GM12801 (cell line): Measurements from ENCODE around the gene GPR15LG.

Source experiments
- TF ChIP-seq, protein P1 (sequence below): IDR thresholded peaks from one replicate; pipeline ENCODE4 v1.5.1; 2011; ENCODE audit warnings: control low read depth; ENCODE audit not compliant: insufficient read length; ENCODE audit errors: extremely low read depth

Gene GPR15LG

DNA sequence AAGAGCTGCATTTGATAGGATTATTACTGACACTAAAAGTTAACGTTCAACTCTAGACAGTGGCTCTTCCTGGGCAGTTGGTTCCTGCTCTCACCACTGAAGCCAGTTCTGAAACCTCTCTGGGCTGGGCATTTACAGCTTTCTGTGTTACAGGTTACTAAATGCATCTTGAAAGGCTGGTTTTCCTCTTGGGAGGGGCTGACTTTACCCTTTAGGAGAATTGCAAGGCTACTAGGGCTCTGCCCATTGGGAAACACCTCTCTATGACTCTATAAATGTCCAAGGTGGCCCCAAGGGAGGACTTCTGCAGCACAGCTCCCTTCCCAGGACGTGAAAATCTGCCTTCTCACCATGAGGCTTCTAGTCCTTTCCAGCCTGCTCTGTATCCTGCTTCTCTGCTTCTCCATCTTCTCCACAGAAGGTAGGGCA, at the start of gene GPR15LG:
GPR15LG (plus strand) TSS at position 301 of the 429 bp plus-strand sequence; CDS start at position 352, 51 bp downstream.
- TF ChIP-seq, protein P1, sequence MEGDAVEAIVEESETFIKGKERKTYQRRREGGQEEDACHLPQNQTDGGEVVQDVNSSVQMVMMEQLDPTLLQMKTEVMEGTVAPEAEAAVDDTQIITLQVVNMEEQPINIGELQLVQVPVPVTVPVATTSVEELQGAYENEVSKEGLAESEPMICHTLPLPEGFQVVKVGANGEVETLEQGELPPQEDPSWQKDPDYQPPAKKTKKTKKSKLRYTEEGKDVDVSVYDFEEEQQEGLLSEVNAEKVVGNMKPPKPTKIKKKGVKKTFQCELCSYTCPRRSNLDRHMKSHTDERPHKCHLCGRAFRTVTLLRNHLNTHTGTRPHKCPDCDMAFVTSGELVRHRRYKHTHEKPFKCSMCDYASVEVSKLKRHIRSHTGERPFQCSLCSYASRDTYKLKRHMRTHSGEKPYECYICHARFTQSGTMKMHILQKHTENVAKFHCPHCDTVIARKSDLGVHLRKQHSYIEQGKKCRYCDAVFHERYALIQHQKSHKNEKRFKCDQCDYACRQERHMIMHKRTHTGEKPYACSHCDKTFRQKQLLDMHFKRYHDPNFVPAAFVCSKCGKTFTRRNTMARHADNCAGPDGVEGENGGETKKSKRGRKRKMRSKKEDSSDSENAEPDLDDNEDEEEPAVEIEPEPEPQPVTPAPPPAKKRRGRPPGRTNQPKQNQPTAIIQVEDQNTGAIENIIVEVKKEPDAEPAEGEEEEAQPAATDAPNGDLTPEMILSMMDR, result no peak

DNA sequence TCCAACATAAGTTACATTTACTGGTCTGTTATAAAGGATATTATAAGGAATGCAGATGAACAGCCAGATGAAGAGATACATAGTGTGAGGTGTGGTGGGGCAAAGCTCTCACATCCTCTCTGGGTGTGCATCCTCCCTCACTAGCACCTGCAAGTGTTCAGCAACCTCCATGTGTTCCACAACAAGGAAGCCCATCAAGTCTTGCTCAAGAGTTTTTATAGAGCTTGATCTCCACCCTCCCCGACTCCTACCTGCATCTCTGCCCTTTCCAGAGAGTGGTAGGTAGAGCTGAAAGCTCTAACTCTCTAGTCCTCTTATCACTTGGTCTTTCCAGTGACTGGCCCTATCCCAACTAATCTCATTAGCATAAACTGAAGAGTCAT, 46.8 kb upstream of the GPR15LG start:
- TF ChIP-seq, protein P1, result no peak

DNA sequence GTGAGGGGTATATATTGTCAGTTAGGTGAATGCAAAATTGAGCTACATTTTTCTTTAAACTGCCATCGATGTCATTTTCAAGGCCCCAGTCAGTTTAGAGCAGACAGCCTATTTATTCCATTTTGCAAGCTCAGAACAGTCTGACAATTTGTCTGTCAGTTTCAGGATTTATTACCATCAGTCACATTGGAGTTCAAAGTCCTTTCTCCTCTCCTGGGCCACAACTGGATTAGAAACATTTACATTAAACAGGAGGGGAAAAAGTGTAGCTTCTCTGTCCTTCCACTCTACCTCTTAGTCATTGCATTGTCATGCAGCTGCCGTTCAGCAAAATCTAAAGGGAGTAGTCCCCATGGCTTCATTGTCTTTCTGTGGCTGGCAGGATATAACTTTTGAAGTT, 37.8 kb upstream of the GPR15LG start:
- TF ChIP-seq, protein P1, result no peak

DNA sequence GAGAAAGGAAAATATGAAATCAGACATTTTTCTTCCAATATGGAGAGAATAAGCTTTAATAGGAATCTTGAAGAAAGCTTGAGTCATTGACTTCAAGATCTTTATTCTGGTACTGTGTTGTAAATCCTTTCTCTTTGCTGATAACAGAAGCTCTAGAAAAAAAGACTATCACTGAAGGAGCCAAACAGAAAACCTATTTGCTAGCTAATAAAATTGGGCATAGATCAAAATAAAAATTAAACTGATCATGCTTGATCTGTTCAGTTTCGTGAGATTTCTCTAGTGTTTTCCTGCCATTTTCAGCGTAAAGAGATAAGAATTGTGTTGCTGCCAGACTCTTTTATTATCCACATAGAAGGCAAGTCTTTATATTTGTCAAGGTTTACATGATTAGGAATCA, 35.8 kb upstream of the GPR15LG start:
- TF ChIP-seq, protein P1, result no peak

DNA sequence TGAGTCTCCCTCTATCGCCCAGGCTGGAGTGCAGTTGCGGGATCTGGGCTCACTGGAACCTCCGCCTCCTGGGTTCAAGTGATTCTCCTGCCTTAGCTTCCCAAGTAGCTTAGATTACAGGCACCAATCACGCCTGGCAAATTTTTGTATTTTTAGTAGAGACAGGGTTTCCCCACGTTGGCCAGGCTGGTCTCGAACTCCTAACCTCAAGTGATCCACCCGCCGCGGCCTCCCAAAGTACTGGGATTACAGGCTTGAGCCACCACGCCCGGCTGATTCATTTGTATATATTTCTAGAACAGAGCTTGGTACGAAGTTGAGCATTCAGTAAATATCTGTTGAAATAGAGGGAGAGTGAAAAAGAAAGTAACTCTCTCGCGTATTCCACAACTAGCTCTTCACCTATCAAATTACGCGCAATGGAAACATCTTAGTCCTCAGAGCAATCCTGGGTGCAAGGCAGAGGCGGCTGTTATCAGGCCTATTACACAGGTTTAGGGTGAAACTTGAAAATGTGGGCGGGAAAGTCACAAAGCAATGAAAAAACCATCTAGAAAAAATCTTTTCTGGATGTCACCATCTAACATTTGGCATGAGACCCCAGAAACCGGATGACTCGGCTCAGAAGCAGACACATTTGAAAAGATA, 35.0 kb upstream of the GPR15LG start:
- TF ChIP-seq, protein P1, result no peak

DNA sequence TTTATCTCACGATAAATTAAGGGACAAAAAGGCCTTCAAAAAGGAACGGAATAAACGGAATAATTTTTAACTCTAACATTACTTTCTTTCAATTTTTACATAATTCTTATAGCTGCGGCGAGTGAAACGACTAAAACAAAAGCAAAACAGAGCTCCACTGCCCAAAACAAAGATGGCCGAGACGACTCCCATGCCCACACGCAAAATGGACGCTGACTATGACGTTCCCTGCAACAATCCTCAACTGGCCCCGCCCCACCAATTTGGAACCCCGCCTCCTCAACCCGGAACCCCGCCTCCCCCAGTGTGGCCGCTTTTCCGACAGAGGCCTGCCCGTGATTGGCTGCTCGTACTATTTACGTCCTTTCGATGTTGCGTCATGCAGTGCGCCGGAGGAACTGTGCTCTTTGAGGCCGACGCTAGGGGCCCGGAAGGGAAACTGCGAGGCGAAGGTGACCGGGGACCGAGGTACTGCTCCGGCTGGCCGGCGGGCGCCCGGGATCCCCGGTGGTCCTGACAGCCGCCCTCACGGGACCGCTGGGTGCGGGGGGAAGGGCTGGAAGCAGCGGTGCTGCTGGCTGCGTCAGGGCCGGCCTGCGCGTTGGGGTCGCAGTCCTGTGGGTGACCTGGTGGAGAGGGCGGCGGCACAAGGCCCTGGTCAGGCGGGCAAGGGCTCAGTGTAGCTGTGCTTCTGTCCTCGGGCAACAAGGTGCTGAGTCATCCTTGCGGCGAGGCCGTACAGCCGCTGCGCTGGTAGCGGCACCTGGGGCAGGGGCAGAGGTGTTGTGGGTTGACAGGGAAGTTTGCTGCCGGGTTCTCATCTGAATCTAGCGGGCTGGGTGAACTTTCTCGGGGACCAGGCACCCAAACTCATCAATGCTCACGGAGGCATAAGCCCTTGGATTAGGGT, 34.2 kb upstream of the GPR15LG start, which contains the start of gene GHITM:
GHITM (plus strand) TSS at position 384 of the 910 bp plus-strand sequence. CDS start 1,992 bp downstream, outside the sequence.
- TF ChIP-seq, protein P1, result no peak

DNA sequence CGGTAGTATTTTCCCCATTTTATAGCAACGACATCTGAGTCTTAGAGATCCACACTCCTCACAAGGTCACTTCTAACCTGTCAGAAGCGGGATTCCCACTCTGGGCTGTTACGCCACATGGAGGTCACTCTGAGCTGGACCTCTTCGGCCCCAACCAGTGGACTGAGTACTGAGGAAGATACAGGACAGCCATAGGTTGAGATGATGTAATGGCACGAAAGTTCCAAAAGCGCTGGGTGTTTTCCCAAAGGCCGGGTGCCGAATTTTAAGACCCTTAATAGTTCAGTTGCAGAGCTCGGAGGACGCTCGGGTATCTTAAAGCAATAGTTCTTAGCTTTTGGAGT, 33.6 kb upstream of the GPR15LG start:
- TF ChIP-seq, protein P1, result no peak
